K562 (cell line): ENCODE measurements around the gene TOR1B. TPM values are rescaled to one million over a fixed set of nuclear protein-coding genes. Genes with fewer than 3 reads are reported as not detected.
A peak's percentile ranks its signal among the peaks of the same experiment; 100 is the strongest.

ENCODE experiments used
- ARID2 ChIP-seq: fragments of 450-650 bp; IDR thresholded peaks from 2 replicates; pipeline ENCODE4 v1.6.1; 2017; ENCODE audit warnings: antibody characterized with exemption, mild to moderate bottlenecking
- MEF2A ChIP-seq: IDR thresholded peaks from 2 replicates; pipeline ENCODE4 v1.6.1; 2011; ENCODE audit warnings: low read depth, mild to moderate bottlenecking, low read length, moderate library complexity; ENCODE audit not compliant: control insufficient read depth
- MGA ChIP-seq: fragments of 450-650 bp; IDR thresholded peaks from 2 replicates; pipeline ENCODE4 v1.6.1; 2016; ENCODE audit warnings: mild to moderate bottlenecking, moderate library complexity
- REST ChIP-seq, 2 experiments: fragments of 450-650 bp; formaldehyde crosslinking in 1 of 2; IDR thresholded peaks; 2 replicates each; pipeline versions ENCODE4 v1.4.0 to v1.6.1; 2014 to 2020; ENCODE audit warnings: mild to moderate bottlenecking in 2 of 2, borderline replicate concordance in 1 of 2, low read depth in 1 of 2
- ZEB2 ChIP-seq: fragments of 450-650 bp; IDR thresholded peaks from 2 replicates; pipeline ENCODE4 v1.6.1; 2016
- ZNF584 ChIP-seq: fragments of 200-800 bp; sonication (Bioruptor generic); IDR thresholded peaks from 2 replicates; pipeline ENCODE4 v1.6.1; 2016; ENCODE audit warnings: low read depth, mild to moderate bottlenecking, missing genetic modification characterization, missing compliant biosample characterization
- polyA plus RNA-seq, 8 experiments: library from polyadenylated mRNA; depleted of rRNA in 4 of 8; stranded (reverse) in 5 of 8; unstranded in 3 of 8; fragments of >200 nt; fragmentation: Nextera tagmentation in 2 of 8; fragmentation: Illumina TruSeq in 1 of 8; extraction: Ambion mirVana in 2 of 8; extraction: Trizol in 1 of 8; gene quantifications; 2 replicates each; pipeline versions ENCODE4 v1.2.1 to v1.2.3, GENCODE V29; 2011 to 2014; ENCODE audit warnings: inconsistent platforms in 1 of 8, missing spikeins in 1 of 8
- total RNA-seq, 7 experiments: library from RNA; depleted of rRNA in 6 of 7; stranded (reverse); fragments of >200 nt in 6 of 7; fragmentation: Illumina TruSeq in 2 of 7; extraction: Trizol in 2 of 7; gene quantifications; 2 replicates each; pipeline versions ENCODE4 v1.2.1 to v1.2.3, GENCODE V29; 2011 to 2021; ENCODE audit warnings: low replicate concordance in 1 of 7

Gene TOR1B
- total and polyA plus RNA-seq, 9 of the 15 experiments (the other 6 are each of a cell fraction or from before 2014, with no cell fraction given) = 4.2 to 36.5 (median 24.6) TPM

DNA sequence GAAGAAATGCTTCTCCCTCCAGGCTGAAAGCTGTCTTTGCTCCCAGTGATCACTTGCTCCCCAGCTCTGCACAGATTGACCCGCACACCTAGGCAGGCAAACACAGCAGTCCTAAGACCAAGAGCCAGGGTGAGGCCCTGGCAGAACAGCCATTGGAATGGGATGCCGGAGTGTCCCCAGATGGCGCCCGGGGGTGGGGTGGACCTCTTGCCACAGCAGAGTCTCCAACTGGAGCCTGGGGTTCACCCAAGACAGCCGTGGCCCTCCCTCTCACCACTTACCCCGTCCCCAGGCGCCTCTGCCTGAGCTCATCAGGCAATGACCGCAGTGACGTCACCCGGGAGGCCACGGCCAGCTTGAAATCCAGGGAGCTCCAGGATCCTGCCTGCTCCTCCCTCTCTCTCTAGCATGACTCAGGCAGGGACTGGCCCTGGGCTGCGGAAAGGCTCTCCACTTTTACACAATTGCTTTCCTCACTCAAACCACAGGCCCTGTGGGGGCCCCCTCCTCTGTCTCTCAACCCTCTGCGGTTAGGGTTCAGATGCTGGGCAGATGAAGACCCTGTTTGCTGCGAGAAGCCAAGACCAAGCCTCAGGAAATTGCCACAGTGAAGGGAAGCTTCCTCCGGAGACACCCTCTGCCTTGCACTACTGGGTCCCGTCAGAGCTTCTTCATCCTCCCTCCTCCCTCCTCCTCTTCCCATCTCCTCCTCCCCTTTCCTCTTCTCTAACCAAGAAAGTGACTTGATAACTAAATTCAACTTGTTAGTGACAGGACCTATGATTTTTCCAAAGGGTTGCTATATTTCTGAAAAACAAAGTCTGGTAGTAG, 25.8 kb upstream of the TOR1B start (continued):
- TF ChIP-seq MGA (no peak), MEF2A (no peak), REST (IDR thresholded peaks at IDR 0.05; ENCODE audit: borderline replicate concordance) (0 out of 2 replicates have a peak, but pooled peaks have one; percentile 52), REST (CRISPR knock-in tag; IDR thresholded peaks at IDR 0.05; ENCODE audit: low read depth) (no peak; the same call in 1 of the 2 replicates), ZNF584 (CRISPR knock-in tag) (peak; percentile 51; the same call in 1 of the 2 replicates), ARID2 (no peak), ZEB2 (0 out of 2 replicates have a peak, but pooled peaks have one; percentile 48)
